HG03469 (cell line): ENCODE data around the gene CYP27A1.

ENCODE experiments used
- ATAC-seq: cut with Tn5 transposase; IDR thresholded peaks from one replicate; pipeline ENCODE4 v1.9.1; 2021; ENCODE audit warnings: mild to moderate bottlenecking, moderate library complexity, moderate number of reproducible peaks; ENCODE audit not compliant: unreplicated experiment

CYP27A1 gene

DNA sequence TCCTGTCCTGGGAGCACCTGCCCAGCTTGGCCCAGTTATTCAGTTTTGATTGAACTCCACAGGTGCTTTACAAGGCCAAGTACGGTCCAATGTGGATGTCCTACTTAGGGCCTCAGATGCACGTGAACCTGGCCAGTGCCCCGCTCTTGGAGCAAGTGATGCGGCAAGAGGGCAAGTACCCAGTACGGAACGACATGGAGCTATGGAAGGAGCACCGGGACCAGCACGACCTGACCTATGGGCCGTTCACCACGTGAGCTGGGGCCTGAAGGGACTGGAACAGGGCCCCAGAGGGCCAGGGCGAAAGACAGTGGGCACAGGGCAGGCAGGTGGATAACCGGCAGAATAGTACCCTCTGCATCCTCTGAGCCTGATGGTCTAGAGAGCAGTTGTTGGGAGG, 27.6 kb downstream of the CYP27A1 start:
- no peak for ATAC-seq

DNA sequence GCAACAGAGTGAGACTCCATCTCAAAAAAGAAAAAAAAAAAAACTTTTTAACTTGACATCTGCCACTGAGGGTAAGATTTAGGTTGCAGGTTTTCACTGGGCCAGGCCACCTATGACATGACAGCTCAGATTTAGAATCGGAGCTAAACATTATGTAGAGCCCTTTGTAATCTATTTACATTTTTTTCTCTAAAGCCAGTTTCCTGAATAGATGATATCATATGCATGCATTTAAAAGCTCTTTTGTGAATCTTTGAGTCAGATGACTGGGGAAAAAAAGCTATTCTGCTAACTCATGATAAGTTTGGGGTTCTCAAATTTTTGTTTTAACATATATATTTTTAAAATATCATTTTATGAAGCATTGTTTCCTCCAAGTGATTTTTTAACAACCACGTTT, 28.3 kb downstream of the CYP27A1 start:
- ATAC-seq, result no peak

DNA sequence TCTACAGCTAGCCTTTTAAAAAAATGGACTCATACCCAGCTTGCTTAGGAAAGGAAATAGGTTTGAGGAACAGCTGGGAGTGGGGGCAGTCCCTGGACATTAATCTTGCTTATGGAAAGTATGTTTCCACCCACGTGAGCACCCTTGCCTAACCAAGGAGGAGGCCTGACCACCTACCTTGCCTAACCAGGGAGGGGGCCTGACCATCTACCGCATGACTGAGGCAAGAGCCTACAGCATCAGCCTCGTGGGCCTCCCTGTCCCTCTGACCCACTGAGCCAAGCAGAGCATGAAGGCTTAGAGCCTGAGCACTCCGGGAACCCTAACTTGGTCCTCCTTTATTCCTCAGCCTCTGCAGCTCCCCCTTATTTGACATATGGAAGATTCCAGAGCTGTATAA, 29.4 kb downstream of the CYP27A1 start:
- no peak for ATAC-seq

DNA sequence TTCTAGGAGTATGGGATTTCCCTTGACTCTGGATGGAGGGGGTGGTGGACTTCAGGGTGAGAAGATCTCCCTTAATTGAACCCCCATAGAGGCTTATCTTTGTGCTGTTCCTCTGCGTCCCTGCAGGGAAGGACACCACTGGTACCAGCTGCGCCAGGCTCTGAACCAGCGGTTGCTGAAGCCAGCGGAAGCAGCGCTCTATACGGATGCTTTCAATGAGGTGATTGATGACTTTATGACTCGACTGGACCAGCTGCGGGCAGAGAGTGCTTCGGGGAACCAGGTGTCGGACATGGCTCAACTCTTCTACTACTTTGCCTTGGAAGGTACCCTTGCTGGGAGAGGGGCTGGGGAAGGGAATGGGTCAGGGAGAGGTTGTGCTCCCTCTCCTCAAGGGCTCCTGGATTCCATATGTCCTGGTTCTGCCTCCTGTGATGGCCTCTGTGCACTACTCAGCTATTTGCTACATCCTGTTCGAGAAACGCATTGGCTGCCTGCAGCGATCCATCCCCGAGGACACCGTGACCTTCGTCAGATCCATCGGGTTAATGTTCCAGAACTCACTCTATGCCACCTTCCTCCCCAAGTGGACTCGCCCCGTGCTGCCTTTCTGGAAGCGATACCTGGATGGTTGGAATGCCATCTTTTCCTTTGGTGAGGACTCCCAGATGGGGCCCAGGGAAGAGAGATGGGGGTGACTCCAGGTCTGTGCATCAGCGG, 30.3 kb downstream of the CYP27A1 start:
- ATAC-seq, result no peak

DNA sequence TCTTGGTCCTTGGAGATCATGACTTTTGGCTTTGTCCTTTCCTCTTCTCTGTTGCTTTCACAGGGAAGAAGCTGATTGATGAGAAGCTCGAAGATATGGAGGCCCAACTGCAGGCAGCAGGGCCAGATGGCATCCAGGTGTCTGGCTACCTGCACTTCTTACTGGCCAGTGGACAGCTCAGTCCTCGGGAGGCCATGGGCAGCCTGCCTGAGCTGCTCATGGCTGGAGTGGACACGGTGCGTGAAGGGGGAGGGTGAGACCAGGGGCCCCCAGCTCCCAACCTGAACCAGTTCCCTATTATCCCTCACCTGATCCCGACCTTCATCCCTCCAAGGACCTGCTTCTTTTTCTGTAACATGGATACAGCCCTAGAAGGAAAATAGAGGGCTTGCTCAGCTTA, 30.9 kb downstream of the CYP27A1 start:
- ATAC-seq, result no peak

DNA sequence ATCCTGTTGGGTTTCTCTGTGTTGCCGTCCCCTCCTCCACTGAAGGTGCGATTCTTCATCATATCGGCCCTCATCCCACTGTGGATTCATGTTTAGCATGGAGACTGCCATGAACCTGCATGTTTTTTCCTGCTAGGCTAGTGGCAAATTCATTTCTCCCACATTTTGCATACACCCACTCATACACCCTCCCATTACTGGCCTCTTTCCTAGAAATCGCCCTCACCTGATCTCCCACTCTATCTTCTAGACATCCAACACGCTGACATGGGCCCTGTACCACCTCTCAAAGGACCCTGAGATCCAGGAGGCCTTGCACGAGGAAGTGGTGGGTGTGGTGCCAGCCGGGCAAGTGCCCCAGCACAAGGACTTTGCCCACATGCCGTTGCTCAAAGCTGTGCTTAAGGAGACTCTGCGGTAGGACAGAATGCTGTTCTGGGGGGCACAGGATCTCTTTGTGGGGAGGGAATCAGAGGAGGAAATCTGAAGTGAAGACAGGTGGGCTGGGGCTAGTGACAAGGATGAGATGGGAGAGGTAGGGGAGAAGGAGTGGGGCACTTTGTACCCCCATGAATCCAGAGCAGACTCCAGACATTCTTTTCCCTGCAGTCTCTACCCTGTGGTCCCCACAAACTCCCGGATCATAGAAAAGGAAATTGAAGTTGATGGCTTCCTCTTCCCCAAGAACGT, 32.0 kb downstream of the CYP27A1 start:
- ATAC-seq, result no peak

DNA sequence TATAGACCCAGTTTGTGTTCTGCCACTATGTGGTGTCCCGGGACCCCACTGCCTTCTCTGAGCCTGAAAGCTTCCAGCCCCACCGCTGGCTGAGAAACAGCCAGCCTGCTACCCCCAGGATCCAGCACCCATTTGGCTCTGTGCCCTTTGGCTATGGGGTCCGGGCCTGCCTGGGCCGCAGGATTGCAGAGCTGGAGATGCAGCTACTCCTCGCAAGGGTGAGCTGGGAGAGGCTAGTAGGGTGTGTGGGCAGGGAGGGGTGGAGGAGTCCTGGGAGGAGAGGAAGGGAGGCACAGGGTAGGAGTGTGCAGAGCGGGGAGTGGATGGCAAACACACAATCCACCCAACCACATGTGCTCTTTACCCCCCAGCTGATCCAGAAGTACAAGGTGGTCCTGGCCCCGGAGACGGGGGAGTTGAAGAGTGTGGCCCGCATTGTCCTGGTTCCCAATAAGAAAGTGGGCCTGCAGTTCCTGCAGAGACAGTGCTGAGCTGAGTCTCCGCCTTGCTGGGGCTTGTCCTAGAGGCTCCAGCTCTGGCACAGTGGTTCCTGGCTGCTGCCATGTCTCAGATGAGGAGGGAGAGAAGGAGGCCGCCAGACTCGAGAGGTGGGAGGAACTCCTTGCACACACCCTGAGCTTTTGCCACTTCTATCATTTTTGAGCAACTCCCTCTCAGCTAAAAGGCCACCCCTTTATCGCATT, 32.7 kb downstream of the CYP27A1 start:
- ATAC-seq, result no peak

DNA sequence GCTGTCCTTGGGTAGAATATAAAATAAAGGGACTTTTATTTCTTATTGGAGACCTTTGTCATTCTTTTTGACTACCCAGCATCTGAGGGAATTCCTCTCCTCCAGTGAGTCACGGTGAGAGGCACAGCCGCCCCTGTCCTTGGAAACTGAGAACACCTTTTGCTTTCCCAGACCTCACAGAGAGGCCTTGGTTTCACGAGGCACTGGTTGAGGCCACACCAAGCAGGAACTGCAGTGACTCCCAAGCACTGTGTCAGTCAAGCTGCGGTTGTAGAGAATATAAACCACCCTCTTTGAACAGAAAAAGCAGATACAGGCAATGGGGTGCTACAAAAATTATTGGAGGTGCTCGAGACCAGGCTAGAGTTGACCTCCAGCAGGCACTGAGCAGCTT, 33.3 kb downstream of the CYP27A1 start:
- no peak for ATAC-seq

DNA sequence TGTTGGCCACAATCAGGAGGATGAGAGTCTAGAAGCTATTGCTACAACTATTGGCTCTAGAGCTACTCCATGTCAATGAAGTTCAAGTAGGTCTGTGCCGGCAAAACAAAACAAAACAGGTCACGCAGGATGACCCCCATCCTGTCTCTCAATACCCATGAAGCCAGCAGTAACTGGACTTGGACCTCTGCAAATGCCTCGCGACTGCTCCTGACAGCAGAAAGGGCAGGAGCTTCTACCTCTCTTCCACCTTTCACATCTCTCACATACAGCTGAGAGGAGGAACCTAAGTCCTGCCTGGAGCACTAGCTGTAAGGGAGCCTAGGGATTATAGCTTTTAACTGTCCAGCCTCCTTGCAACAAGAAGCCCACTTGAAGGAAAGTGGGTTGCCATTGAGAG, 33.7 kb downstream of the CYP27A1 start:
- ATAC-seq, result no peak

DNA sequence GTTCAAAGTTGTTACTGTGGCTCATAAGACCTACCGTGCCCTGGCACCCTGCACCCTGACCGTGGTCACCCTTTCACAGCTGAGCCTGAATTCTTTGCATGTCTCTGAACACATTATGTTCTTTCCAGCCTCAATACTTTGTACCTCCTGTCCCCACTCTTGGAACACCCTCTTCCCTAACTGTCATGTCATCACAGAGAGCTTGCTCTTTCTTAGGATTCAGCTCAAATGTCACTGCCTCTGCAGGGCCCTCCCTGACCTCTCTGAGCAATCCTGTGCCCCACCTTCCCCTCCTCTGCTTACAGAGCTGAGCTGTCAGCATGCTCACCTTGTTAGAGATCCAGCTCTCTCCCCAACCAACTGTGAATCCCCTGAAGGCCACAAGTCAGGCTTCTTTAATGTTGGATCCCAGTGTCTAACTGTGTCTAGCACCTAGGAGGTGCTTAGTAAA, 34.6 kb downstream of the CYP27A1 start:
- ATAC-seq, result no peak

DNA sequence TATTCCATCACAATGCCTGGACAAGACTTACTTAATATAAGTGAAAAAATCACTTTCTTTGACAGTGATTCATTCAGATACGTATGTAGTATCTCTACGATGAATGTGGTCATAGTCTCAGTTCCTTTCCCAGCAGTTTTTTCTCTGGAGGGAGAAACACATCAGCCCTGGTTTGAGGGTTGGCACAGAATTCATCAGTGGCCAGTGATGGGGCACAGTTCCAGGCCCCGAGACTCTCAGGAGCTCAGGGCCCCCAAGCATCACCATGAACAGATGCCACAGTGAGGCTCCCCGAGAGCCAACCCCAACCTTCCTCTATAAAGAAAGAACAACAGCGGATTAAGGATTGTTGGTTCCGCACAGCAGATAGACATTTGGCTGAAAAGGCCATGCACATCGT, 37.1 kb downstream of the CYP27A1 start:
- ATAC-seq, result no peak

DNA sequence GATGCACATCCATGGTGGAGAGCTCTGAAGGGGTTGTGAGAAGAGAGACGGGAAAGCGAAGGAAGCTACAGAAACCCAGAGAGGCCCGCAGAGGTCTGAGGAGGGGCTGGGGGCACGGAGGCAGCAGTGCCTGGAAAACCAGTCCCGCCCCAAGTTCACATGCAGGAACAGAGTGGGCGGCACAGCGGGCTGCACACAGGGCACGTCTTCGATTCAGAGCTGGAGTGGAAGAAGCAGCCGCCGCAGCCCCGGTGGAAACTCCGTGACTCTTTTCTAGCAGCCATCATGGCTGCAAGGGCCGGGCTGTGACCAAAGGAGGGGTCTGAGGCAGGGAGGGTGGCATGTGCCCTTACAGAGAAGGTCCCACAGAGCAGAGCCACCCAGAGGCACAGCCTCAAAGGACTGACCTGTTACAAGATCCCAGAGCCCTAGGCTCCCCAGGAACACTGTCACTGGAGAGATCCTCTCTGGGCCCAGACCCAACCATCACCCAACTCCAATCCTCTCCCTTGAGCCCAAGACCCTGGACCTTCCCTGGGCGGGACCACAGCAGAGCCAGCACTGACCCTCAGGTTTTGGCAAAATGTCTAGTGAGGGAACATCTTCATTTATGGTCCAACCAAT, 38.9 kb downstream of the CYP27A1 start:
- ATAC-seq, result no peak

DNA sequence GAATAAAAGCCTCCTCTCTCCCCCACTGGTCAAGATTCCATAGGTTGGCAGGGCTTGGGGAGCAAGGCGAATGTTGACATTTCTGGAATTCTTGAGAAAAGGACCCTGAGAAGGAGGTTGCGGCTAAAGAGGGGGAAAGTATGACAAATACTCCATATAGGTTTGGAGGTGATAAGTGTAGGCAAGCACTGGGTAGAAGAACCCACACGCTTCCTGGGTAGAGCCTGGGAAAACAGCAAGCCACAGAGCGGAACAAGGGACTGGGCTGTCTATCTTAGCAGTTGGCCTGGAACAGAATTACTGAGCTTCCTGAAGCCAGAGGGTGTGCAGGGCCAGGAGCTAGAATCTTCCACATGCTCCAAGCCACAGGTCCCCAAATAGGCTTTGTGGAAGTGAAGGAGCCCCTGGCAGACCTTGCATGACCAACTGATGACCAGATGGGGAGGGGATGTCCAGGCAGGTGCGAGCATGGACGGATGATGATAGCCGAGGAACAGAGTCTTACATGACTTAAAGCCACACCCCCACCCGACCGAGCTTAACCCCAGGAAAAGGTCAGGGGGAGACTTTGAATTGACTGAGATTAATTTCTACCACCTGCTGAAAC, 39.8 kb downstream of the CYP27A1 start:
- ATAC-seq, result no peak

DNA sequence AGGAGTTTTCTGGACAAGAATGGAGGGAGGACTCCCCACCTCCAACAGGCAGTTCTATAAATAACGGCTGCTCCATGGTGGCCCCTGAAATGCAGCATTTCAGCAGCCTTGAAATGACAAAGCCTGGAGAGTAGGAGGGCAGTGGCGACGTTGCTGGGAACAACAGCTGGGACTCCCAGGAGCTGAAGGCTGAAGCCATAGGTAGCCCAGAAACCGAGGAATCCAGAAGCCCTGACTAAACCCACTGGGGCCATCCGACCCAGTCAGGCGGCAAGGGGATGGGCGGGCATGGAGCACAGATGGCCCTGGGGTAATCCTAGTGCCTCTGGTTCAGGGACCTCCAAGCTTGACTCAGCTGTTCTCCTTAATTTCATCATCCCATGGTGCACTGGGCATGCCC, 40.7 kb downstream of the CYP27A1 start:
- ATAC-seq, result no peak

DNA sequence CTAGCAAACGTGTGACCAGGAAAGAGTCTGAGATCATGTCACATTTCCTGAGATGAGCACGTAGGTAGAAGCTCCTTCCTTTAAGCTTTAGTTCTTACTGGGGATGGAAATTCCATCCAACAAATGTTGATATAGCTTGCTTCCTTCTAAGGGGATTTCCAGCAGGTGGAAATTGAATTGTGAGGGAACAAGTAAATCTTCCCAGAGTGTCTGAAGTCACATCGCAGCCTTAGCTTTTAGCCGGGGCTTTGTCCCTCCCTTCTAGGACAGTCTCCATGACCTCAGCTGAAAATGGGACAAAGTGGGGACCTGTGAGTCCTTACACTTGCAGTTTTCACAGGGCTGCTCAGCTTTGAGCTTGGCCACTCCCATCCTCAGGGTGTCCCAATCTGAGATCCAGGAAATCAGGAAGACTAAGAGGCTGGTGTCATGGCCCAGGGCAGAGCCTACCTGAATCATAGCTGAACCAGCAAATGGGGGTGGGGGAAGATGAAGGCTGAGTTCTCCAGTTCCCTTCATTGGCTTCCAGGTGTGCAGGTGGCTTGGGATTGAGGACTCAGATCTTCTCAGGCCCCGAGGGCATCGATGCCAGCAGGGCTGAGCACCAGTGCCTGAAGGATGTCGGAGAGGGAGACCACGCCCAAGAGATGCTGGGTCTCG, 41.4 kb downstream of the CYP27A1 start:
- ATAC-seq, result no peak

DNA sequence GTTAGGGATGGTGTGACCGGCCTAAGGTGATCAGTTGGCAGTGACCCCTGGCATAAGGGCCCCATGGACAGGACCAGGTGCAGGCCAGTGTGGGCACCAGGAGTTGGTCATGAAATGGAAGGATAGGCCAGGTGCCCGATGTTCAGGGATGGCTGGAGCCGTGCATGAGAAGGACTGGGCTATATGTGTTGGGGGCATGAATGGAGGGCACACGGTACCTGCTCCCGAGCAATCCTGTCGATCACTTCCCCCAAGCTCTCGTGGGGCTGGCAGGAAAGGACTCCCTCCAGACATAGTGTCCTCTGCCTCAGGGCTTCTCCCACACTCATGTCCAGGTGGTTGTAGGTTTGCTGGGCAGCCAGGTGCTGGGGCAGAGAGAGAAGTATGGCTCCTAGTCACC, 42.1 kb downstream of the CYP27A1 start:
- ATAC-seq, result no peak

DNA sequence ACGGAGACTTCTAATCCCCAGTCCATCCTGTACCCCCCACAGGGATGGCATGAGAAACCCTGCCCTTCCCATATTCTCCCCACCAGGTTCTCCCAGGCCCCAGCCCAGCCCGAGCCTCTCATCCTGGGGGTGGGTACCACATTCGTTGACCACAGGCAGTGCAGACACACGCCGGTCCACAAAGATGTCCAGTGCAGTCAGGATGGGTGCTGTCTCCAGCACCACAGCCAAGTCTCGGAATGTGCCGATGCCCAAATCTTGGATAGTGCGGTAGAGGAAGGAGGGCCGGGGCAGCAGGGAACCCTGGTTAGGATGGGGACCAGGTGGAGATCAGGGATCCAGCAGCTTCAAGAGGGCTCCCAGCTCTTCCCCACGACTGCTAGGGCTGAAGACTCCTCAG, 44.8 kb downstream of the CYP27A1 start:
- no peak for ATAC-seq

DNA sequence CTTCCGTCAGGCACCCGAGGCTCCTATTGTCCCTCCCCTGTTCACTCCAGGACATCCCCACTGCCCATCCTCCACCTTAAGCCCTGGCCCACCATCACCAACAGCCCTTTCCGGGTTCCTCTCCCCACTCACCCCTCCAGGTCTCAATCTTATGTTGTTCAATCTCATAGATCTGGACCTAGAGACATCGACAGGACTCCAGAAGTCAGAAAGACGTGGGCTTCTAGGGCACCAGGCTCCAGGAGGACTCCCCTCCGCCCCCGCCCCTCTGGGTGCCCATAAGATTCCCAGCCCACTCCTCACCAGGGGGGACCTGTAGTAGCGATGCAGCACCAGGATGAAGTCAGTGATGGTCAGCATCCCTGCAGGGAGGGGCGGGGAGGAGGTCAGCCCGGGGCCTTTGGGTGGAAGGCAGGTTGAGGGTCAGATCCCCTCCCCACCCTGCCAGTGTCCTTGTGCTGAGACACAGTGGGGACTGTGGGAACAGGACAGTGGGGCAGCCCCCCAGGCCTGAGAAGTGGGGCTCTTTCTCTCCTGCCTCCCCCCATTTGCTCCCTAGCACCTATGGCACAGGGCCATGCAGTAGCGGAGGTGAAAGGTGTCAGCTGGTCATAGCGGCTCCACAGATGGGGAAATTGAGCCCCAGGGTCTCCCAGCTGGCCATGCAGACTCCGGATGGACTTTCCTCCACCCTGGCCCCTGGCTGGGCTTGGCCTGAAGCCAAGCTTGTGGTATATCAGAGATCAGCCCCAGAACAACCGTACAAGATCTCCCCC, 45.9 kb downstream of the CYP27A1 start:
- no peak for ATAC-seq

DNA sequence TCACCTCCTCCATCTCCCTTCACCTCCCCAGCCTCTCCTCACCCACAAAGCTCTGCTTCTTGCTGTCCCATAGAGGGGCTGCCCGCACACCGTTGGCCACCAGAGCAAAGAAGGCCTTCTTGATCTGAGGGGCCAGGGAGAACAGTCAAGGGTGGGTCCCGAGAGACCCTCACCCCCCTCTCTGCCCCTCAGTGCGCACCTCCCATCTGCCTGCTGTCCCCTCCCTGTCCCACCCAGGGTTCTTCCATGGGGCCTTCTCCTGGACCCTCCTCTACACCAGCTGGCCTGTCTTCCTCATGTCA, 46.5 kb downstream of the CYP27A1 start:
- ATAC-seq, result no peak

DNA sequence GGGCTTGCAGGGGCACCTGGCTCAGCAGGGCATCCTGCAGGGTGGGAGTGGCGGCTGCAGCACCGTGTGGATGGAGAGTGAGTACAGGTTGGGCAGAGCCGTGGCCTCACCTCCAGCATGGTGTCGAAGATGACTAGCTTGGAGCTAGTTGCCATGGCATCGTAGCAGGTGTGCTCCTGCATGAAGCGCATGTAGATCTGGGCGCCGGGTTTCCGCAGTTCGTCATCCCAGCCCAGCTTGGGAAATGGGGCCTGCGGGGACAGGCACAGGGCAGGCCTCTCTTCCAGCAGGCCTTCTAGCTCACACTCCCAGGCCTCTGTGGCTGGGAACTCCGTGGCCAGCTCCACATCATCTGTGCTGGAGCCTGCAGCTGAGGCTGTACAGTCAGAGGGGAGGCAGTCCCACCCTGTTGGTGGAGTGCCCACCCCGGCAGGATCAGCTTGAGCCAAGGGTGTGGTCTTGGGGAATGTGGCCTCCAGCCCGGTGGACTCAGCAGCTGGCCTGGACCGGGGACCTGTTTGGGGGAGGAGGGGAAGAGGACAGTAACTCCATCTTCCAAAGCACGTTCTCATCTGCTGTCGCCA, 48.0 kb downstream of the CYP27A1 start:
- no peak for ATAC-seq
